HG03565 (cell line): ENCODE results near the gene PSENEN.

Source experiments
- ATAC-seq: cut with Tn5 transposase; IDR thresholded peaks from one replicate; pipeline ENCODE4 v1.9.1; 2021; ENCODE audit warnings: mild to moderate bottlenecking, moderate library complexity; ENCODE audit not compliant: unreplicated experiment

Gene PSENEN

GRCh38 chr19:35733180-35734125 lies 12.0 kb upstream of the PSENEN start:
- no peak for ATAC-seq

GRCh38 chr19:35734273-35734672 lies 11.2 kb upstream of the PSENEN start:
- ATAC-seq = no peak

- ATAC-seq = no peak
These were observed 10.6 kb upstream of the PSENEN start for GRCh38 chr19:35734889-35735288.

- no peak for ATAC-seq
These were observed 8.3 kb upstream of the PSENEN start for GRCh38 chr19:35736913-35737886.

- ATAC-seq = no peak
These were observed 7.2 kb upstream of the PSENEN start for GRCh38 chr19:35738021-35738886.

- no peak for ATAC-seq
These were observed 6.6 kb upstream of the PSENEN start for GRCh38 chr19:35738887-35739229.

GRCh38 chr19:35739275-35740107 lies 6.0 kb upstream of the PSENEN start:
- ATAC-seq = no peak

- ATAC-seq = no peak
These were observed 5.4 kb upstream of the PSENEN start for GRCh38 chr19:35740108-35740422.

- peak; percentile 33 for ATAC-seq
These were observed 4.8 kb upstream of the PSENEN start for GRCh38 chr19:35740423-35741202.

- ATAC-seq = no peak
These were observed 4.3 kb upstream of the PSENEN start for GRCh38 chr19:35741203-35741515.

- no peak for ATAC-seq
These were observed 3.2 kb upstream of the PSENEN start, which contains the start of gene IGFLR1 for GRCh38 chr19:35742121-35742724. TSS of gene IGFLR1 (minus strand) at chr19:35742452. CDS start at chr19:35741180, 1,272 bp downstream.

GRCh38 chr19:35743640-35744429 lies 1.6 kb upstream of the PSENEN start:
- ATAC-seq = no peak

- no peak for ATAC-seq
These were observed 772 bp upstream of the PSENEN start for GRCh38 chr19:35744430-35745327.

- ATAC-seq = no peak
These were observed 624 bp downstream of the PSENEN start for GRCh38 chr19:35746087-35746462.

- no peak for ATAC-seq
These were observed 1.1 kb downstream of the PSENEN start for GRCh38 chr19:35746531-35746930.

GRCh38 chr19:35748106-35749020 lies 2.9 kb downstream of the PSENEN start, which contains the start of gene LIN37:
TSS of gene LIN37 (plus strand) at chr19:35748576. CDS start at chr19:35748725, 149 bp downstream.
- ATAC-seq = peak; percentile 69
